Measurements from ENCODE around the gene CMTM3. TPM values are rescaled to one million over a fixed set of nuclear protein-coding genes. Genes with fewer than 3 reads are reported as not detected.

Gene CMTM3
- polyA plus RNA-seq, 1 of the 3 experiments (the other 2 are of a cell fraction), result 69.4 TPM

GRCh38 chr16:66599726-66600125, 4.8 kb upstream of the CMTM3 start:
- no peak overlapping the region for H3K4me3 ChIP-seq (ENCODE audit: low read depth in 2 of 2, low read length in 1 of 2)
- no peaks in the 10 kb centered on the region for H3K9me3 ChIP-seq
- TF ChIP-seq JUND (IDR thresholded peaks at IDR 0.05), result no peak
- TF ChIP-seq USF1 (IDR thresholded peaks at IDR 0.05; ENCODE audit: borderline replicate concordance, low read depth), result no peak
- no peak for TF ChIP-seq FOSL2 (IDR thresholded peaks at IDR 0.05; ENCODE audit: borderline replicate concordance, low read depth)
- no peak for TF ChIP-seq MEF2A (IDR thresholded peaks at IDR 0.05; ENCODE audit: borderline replicate concordance, low read depth)
- no peak for TF ChIP-seq RCOR1 (IDR thresholded peaks at IDR 0.05; ENCODE audit: low read length)
- TF ChIP-seq RXRA (IDR thresholded peaks at IDR 0.05; ENCODE audit: borderline replicate concordance, low read depth), result no peak
- TF ChIP-seq POLR2AphosphoS5 (IDR thresholded peaks at IDR 0.05; ENCODE audit: low read depth, low read length), result no peak
- no peak for TF ChIP-seq CTCF (IDR thresholded peaks at IDR 0.05)
- no peak for TF ChIP-seq ZBTB33 (IDR thresholded peaks at IDR 0.05; ENCODE audit: borderline replicate concordance, low read depth)
- no peak for TF ChIP-seq MAX (IDR thresholded peaks at IDR 0.05; ENCODE audit: low read depth)
- no peak for TF ChIP-seq GABPA (IDR thresholded peaks at IDR 0.05; ENCODE audit: low read depth)
- no peak for TF ChIP-seq IRF3 (IDR thresholded peaks at IDR 0.05; ENCODE audit: low read depth, low read length)
- no peak for TF ChIP-seq TCF12 (IDR thresholded peaks at IDR 0.05)
- TF ChIP-seq TAF1 (IDR thresholded peaks at IDR 0.05; ENCODE audit: borderline replicate concordance, low read depth, low read length), result no peak
- no peak for TF ChIP-seq RFX5 (IDR thresholded peaks at IDR 0.05; ENCODE audit: low read length)
- H3K36me3 ChIP-seq (replicated peaks in 1 of 2; ENCODE audit: control insufficient read depth in 1 of 2, insufficient read depth in 2 of 2, low read length in 1 of 2), result no peaks in the 10 kb centered on the region
- H3K79me2 ChIP-seq (ENCODE audit: insufficient read depth), result peaks cover 1% of the 10 kb centered on the region
- 88% methylated on average over 4 of the region's 4 CpGs for WGBS (ENCODE audit: low lambda C conversion rate)
- H4K20me1 ChIP-seq (ENCODE audit: insufficient read depth), result no peaks in the 10 kb centered on the region
- DNase-seq, result no peak
- H3K9me2 ChIP-seq, result no peaks in the 10 kb centered on the region
- H3F3A ChIP-seq (replicated peaks; ENCODE audit: insufficient read depth), result peaks cover 9% of the 10 kb centered on the region
- ChIA-PET CTCF (no interaction called here), POLR2A (no interaction called here)
- H3K27me3 ChIP-seq (ENCODE audit: insufficient read depth), result no peaks in the 10 kb centered on the region
- no peak overlapping the region for H2AFZ ChIP-seq (ENCODE audit: low read depth)
- peaks cover 3% of the 10 kb centered on the region in 2 experiments; a peak in 2 of 4 replicates for H3K4me1 ChIP-seq (ENCODE audit: control insufficient read depth in 1 of 2, insufficient read depth in 2 of 2, low read depth in 1 of 2, low read length in 1 of 2)
- no peak overlapping the region for H3K4me2 ChIP-seq
- no peak overlapping the region for H3K27ac ChIP-seq (ENCODE audit: low read depth in 2 of 2, low read length in 1 of 2)
- no peak overlapping the region for H3K9ac ChIP-seq

Data from SK-N-SH (cell line).